Posterior cingulate gyrus (tissue), 11 donors: ENCODE results near the gene ASXL1.
A peak's percentile ranks its signal among the peaks of the same experiment; 100 is the strongest.

Source experiments
- DNase-seq, 10 donors: peaks; one replicate each; pipeline versions ENCODE4 v3.0.0 to v3.0.0-alpha.2; 2020 to 2021; ENCODE audit warnings: mixed read lengths in 3 of 10
- intact Hi-C: fragments of 100-400 bp; cut with DNase I; formaldehyde crosslinking; loops from one replicate; pipeline ENCODE4 v1.15.1; 2023

The ASXL1 gene

GRCh38 chr20:32448306-32449056, 90.3 kb downstream of the ASXL1 start:
- intact Hi-C loops: no loop called here

GRCh38 chr20:32449057-32449889, 91.1 kb downstream of the ASXL1 start:
- DNase-seq: peak in 2 of 10 donors; percentile 45 to 67
- intact Hi-C loops: no loop called here

More at GRCh38 chr20:32448306-32449056, 90.3 kb downstream of the ASXL1 start:
- peak in 4 of 10 donors; percentile 16 to 81 (median 70) for DNase-seq

GRCh38 chr20:32449890-32450401, 91.8 kb downstream of the ASXL1 start:
- DNase-seq: peak in 3 of 10 donors; percentile 66 to 89 (median 84)
- intact Hi-C loops: loop anchor here (5.0 kb wide), 1 partner anchor 113 kb away; no protein-coding TSS in a partner anchor

GRCh38 chr20:32450484-32451061, 92.4 kb downstream of the ASXL1 start:
- DNase-seq: peak in 2 of 10 donors; percentile 51 to 81
- intact Hi-C loops: loop anchor here (5.0 kb wide), 1 partner anchor 113 kb away; no protein-coding TSS in a partner anchor

- peak in 2 of 10 donors; percentile 27 to 47 for DNase-seq
- intact Hi-C loops: loop anchor here (5.0 kb wide), 1 partner anchor 114 kb away; no protein-coding TSS in a partner anchor
Measured at GRCh38 chr20:32451340-32451681, 93.2 kb downstream of the ASXL1 start.

GRCh38 chr20:32451682-32452461, 93.7 kb downstream of the ASXL1 start:
- intact Hi-C loops: loop anchor here (5.0 kb wide), 1 partner anchor 115 kb away; no protein-coding TSS in a partner anchor

GRCh38 chr20:32452776-32453466, 94.8 kb downstream of the ASXL1 start:
- intact Hi-C loops: loop anchor here (5.0 kb wide), 1 partner anchor 116 kb away; no protein-coding TSS in a partner anchor
- peak in 3 of 10 donors; percentile 50 to 79 (median 70) for DNase-seq

More at GRCh38 chr20:32451682-32452461, 93.7 kb downstream of the ASXL1 start:
- peak in 3 of 10 donors; percentile 77 to 83 (median 78) for DNase-seq

GRCh38 chr20:32453467-32454163, 95.5 kb downstream of the ASXL1 start:
- intact Hi-C loops: loop anchor here (5.0 kb wide), 1 partner anchor 116 kb away; no protein-coding TSS in a partner anchor
- DNase-seq: peak in 3 of 10 donors; percentile 61 to 78 (median 74)

GRCh38 chr20:32454164-32455145, 96.3 kb downstream of the ASXL1 start:
- DNase-seq: peak in 4 of 10 donors; percentile 25 to 76 (median 62)
- intact Hi-C loops: loop anchor here (5.0 kb wide), 1 partner anchor 117 kb away; no protein-coding TSS in a partner anchor

GRCh38 chr20:32455171-32455900, 97.2 kb downstream of the ASXL1 start:
- DNase-seq: peak in 4 of 10 donors; percentile 19 to 84 (median 72)
- intact Hi-C loops: no loop called here

- peak in 5 of 10 donors; percentile 9 to 82 (median 62) for DNase-seq
- intact Hi-C loops: no loop called here
Measured at GRCh38 chr20:32455901-32456701, 98.0 kb downstream of the ASXL1 start.

- DNase-seq: peak in 9 of 10 donors; percentile 41 to 93 (median 65)
- intact Hi-C loops: no loop called here
Measured at GRCh38 chr20:32456869-32457478, 98.8 kb downstream of the ASXL1 start.

GRCh38 chr20:32457479-32457986, 99.4 kb downstream of the ASXL1 start:
- intact Hi-C loops: no loop called here

GRCh38 chr20:32458061-32458836, 100.1 kb downstream of the ASXL1 start:
- DNase-seq: peak in 2 of 10 donors; percentile 75 to 79
- intact Hi-C loops: no loop called here

More at GRCh38 chr20:32457479-32457986, 99.4 kb downstream of the ASXL1 start:
- peak; percentile 69 to 98 (median 84) for DNase-seq
